Left lung (tissue), 10 donors: ENCODE data around the gene INTS1. TPM values are rescaled to one million over a fixed set of nuclear protein-coding genes. Genes with fewer than 3 reads are reported as not detected.

ENCODE experiments used
- ATAC-seq: fragments of 200-7000 bp; cut with Tn5 transposase; one replicate; pipeline ENCODE4 v1.9.1; 2020; ENCODE audit warnings: moderate library complexity
- DNase-seq, 4 donors: peaks; one replicate each; pipeline ENCODE4 v3.0.0-alpha.2; 2013 to 2020
- H3K27ac ChIP-seq, 2 donors: fragments of 200-600 bp; sonication (generic) in 1 of 2; one replicate each; pipeline versions ENCODE4 v1.5.0 to v1.8.0; 2020 to 2021
- H3K27me3 ChIP-seq, 2 donors: fragments of 200-600 bp; sonication (generic) in 1 of 2; one replicate each; pipeline versions ENCODE4 v1.5.0 to v1.8.0; 2020 to 2021
- H3K36me3 ChIP-seq, 2 donors: fragments of 200-600 bp; sonication (generic) in 1 of 2; one replicate each; pipeline versions ENCODE4 v1.5.0 to v1.8.0; 2020 to 2021
- H3K4me1 ChIP-seq, 2 donors: fragments of 200-600 bp; one replicate each; pipeline ENCODE4 v1.8.0; 2021
- H3K4me3 ChIP-seq, 2 donors: fragments of 200-600 bp; sonication (generic) in 1 of 2; one replicate each; pipeline versions ENCODE4 v1.5.0 to v1.8.0; 2020 to 2021; ENCODE audit warnings: mild to moderate bottlenecking in 1 of 2
- H3K9me3 ChIP-seq, 2 donors: fragments of 200-600 bp; sonication (generic) in 1 of 2; one replicate each; pipeline versions ENCODE4 v1.5.0 to v1.8.0; 2020 to 2021
- intact Hi-C, 2 donors: fragments of 100-400 bp; cut with DNase I; formaldehyde crosslinking; loops; one replicate each; pipeline versions ENCODE4 v1.11.2 to v1.14.2; 2022
- polyA plus RNA-seq, 6 donors: library from polyadenylated mRNA; unstranded; fragments of 120-200 nt; gene quantifications; one replicate each; pipeline ENCODE4 v1.2.1, GENCODE V29; 2013; ENCODE audit not compliant: insufficient read length in 6 of 6
- total RNA-seq, 2 donors: library from RNA; stranded (reverse); fragmentation: NEBNext Ultra II Directional; extraction: Animal tissue kit (Norgen Biotek cat#: 25700); gene quantifications; one replicate each; pipeline ENCODE4 v1.2.1, GENCODE V29; 2021
- TF ChIP-seq, protein P1 (sequence below), 2 donors: fragments of 200-600 bp; sonication (generic) in 1 of 2; IDR thresholded peaks; one replicate each; pipeline versions ENCODE4 v1.5.0 to v1.8.0; 2021; ENCODE audit warnings: antibody characterized with exemption in 2 of 2
- donor health status: DM: no; HTN: yes; CAD: no.
- donor health status: DM: no; HTN: no; CAD: no.

The INTS1 gene
- total and polyA plus RNA-seq, 8 donors = 51.3 to 80.9 (median 61.6) TPM

DNA sequence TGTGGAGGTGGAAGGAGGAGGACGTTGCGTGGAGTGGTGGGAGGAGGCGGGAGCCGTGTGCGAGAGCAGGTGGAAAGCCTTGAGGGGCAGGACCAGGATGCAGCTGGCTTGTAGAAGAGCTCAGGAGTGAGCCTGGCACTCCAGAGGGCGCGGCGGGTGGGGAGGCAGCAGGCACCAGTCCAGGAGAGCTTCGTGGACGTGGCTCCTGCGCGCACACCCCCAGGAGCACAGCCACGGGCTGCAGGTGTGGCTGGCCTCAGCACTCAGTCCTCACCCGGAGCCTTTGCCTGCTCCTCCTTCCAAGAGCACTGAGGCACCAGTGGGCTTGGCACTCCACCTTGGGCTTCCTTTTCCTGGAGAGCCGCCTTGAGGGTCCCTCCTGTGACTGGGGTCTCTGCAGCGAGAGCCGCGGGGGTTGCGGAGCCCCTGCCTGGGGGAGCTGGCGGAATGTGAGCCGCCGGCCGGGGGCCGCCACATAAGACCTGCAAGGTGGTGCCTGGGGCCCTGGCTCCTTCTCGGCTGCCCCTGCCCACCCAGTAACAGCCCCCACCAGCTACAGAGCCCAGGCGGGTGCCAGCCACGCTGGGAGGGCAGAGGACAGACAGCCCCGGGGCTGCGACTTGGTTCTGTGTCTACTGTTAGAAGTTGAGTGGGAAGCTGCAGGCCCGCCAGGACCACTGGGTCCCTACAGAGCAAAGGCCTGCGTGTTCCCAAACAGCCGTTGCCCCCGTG is 37.4 kb upstream of the INTS1 start:
- H3K9me3 ChIP-seq = no peaks in the 10 kb centered on the region
- peaks cover 19 to 26% of the 10 kb centered on the region in 2 donors for H3K4me1 ChIP-seq
- DNase-seq = peak in 1 of 4 donors; percentile 77
- TF ChIP-seq, protein P1, sequence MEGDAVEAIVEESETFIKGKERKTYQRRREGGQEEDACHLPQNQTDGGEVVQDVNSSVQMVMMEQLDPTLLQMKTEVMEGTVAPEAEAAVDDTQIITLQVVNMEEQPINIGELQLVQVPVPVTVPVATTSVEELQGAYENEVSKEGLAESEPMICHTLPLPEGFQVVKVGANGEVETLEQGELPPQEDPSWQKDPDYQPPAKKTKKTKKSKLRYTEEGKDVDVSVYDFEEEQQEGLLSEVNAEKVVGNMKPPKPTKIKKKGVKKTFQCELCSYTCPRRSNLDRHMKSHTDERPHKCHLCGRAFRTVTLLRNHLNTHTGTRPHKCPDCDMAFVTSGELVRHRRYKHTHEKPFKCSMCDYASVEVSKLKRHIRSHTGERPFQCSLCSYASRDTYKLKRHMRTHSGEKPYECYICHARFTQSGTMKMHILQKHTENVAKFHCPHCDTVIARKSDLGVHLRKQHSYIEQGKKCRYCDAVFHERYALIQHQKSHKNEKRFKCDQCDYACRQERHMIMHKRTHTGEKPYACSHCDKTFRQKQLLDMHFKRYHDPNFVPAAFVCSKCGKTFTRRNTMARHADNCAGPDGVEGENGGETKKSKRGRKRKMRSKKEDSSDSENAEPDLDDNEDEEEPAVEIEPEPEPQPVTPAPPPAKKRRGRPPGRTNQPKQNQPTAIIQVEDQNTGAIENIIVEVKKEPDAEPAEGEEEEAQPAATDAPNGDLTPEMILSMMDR (IDR thresholded peaks at IDR 0.05) = no peak
- no peak overlapping the region for H3K27ac ChIP-seq
- H3K27me3 ChIP-seq = no peaks in the 10 kb centered on the region
- no peak for ATAC-seq
- H3K4me3 ChIP-seq = no peak overlapping the region
- intact Hi-C loops = no loop called here
- peaks cover 0 to 73% of the 10 kb centered on the region in 2 donors for H3K36me3 ChIP-seq

DNA sequence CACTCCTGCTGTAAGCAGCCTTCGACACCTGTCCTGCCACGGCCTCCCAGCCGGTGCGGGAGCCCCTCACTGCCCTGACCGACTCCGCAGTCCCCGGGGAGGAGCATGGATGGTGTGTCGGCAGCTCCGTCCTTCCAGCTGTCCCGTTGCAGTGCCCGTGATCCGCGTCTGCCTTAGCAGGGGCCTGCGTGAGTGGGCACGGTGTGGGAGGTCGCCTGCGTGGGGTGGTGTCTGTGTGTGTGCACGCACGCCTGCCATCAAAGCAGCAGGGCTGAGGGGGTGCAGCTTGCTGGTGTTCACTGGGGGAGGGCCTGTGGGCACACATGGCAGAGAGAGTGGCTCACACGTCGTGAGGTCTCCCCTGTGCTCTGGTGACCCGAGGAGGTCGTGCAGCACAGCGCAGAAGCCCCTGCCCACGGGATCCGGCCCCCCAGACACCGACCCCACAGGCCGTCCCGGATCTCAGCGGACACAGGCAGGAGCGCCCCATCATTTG is 36.6 kb upstream of the INTS1 start:
- Histone ChIP-seq H3K27ac (no peak overlapping the region), H3K27me3 (no peaks in the 10 kb centered on the region), H3K4me1 (peaks cover 27 to 34% of the 10 kb centered on the region in 2 donors), H3K4me3 (no peak overlapping the region), H3K9me3 (no peaks in the 10 kb centered on the region), H3K36me3 (peaks cover 0 to 80% of the 10 kb centered on the region in 2 donors)
- intact Hi-C loops = no loop called here
- DNase-seq (no peak), ATAC-seq (no peak)
- TF ChIP-seq, protein P1 (IDR thresholded peaks at IDR 0.05) = no peak

DNA sequence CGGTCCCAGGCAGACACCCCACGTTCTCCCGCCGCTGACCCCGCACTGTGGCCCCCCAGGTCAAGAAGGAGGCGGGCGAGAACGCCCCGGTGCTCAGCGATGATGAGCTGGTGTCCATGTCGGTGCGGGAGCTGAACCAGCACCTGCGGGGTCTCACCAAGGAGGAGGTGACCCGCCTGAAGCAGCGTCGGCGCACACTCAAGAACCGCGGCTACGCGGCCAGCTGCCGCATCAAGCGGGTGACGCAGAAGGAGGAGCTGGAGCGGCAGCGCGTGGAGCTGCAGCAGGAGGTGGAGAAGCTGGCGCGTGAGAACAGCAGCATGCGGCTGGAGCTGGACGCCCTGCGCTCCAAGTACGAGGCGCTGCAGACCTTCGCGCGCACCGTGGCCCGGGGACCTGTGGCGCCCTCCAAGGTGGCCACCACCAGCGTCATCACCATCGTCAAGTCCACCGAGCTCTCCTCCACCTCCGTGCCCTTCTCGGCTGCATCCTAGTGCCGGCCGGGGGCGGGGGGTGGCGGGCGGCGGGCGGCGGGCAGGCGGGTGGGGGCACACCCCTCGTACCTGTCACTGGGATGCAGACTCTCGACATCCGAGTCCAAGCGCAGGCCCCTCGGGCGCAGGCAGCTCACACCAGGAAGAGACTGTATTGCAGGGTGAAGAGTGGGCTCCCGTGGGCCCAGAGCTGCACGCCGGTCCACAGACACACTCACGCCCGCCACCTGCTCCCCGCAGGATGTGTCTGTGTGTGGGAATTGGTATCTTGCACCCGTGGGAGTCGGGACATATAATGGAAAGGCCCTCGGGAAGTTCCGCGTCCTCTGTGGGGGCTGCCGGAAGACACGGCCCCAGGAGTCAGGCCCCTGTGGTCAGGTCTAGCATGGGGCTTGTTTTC is 35.9 kb upstream of the INTS1 start:
- H3K9me3 ChIP-seq = no peaks in the 10 kb centered on the region
- no peak overlapping the region for H3K4me3 ChIP-seq
- H3K36me3 ChIP-seq = peaks cover 0 to 85% of the 10 kb centered on the region in 2 donors
- TF ChIP-seq, protein P1 (IDR thresholded peaks at IDR 0.05) = no peak
- intact Hi-C loops = no loop called here
- H3K27me3 ChIP-seq = no peaks in the 10 kb centered on the region
- peaks cover 28 to 39% of the 10 kb centered on the region in 2 donors for H3K4me1 ChIP-seq
- no peak overlapping the region for H3K27ac ChIP-seq
- no peak for ATAC-seq
- no peak for DNase-seq

DNA sequence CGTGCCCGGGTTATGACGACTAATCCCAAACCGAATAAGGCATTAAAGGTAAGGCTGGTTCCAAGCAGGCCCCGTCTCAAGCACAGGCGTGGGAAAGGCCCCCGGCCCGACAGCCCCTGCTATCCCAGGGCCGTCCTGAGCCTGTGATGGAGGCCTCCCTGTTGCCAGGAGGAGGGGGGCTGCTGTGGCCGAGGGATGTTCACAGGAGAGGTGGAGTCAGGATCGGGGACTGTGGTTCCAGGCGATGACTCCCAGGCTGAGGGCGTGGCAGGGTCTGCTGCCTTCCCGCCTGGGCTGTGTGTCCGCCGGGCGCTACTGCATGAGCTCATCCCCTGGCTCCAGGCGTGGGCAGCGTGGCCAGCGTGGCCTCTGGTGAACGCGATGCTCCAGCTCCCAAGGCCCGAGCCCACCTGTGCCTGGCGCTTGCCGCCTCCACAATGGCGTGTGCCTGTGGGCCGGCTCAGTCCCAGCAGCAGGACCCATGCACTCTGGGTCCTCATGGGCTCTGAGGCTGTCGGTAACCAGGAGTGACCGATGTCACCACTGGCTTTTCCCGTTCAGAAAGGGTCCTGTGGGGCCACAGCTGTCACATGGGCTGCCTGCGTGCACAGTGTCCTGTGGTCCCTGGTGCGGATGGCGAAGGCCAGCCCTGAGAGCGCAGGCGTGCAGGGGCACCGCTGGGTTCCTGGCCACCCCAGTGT is 35.1 kb upstream of the INTS1 start:
- Histone ChIP-seq H3K27ac (peak overlapping the region in 1 of 2 donors; percentile 89), H3K36me3 (peaks cover 0 to 79% of the 10 kb centered on the region in 2 donors)
- intact Hi-C loops = no loop called here

More for the DNA sequence above, 35.1 kb upstream of the INTS1 start:
- TF ChIP-seq, protein P1 (IDR thresholded peaks at IDR 0.05) = no peak
- no peak for DNase-seq
- Histone ChIP-seq H3K4me1 (peaks cover 29 to 47% of the 10 kb centered on the region in 2 donors), H3K27me3 (no peaks in the 10 kb centered on the region), H3K4me3 (no peak overlapping the region), H3K9me3 (no peaks in the 10 kb centered on the region)
- ATAC-seq = no peak
